Measurements from ENCODE around the gene SRP54. TPM values are rescaled to one million over a fixed set of nuclear protein-coding genes. Genes with fewer than 3 reads are reported as not detected.
A peak's percentile ranks its signal among the peaks of the same experiment; 100 is the strongest.

The SRP54 gene
- total and polyA plus RNA-seq, 2 of the 13 experiments (the other 11 are each of a cell fraction or from before 2014, with no cell fraction given): 42.2 to 207 TPM

GRCh38 chr14:35045798-35046047 is 62.9 kb downstream of the SRP54 start (continued):
- peak; percentile 60; the same call in 1 of the 2 replicates for TF ChIP-seq KDM5A (IDR thresholded peaks at IDR 0.05; ENCODE audit: borderline replicate concordance, low read length)

GRCh38 chr14:35046048-35046750 is 63.4 kb downstream of the SRP54 start, which contains the start of gene FAM177A1:
TSS of gene FAM177A1 (plus strand) at chr14:35046272. CDS start at chr14:35046464, 192 bp downstream.
- no peaks in the 10 kb centered on the region; a peak in 1 of 5 replicates for H3K27me3 ChIP-seq (ENCODE audit: control insufficient read depth in 1 of 2, insufficient read depth in 2 of 2, low read length in 2 of 2)
- peaks cover 52% of the 10 kb centered on the region for H3K4me1 ChIP-seq (ENCODE audit: insufficient read depth, low read length)
- in situ Hi-C loops (cut with HindIII; ENCODE audit: extremely low pct_ligation_motif_present, low pct_unique_long_range_greater_than_20kb) (loop anchor here (5.0 kb wide), 1 partner anchor 64 kb away; the partner anchor contains the start of gene SRP54), intact Hi-C loops (cut with micrococcal nuclease; ENCODE audit: unreplicated experiment) (loop anchor here (1.0 to 10.0 kb wide), 7 partner anchors 32 to 759 kb away; partner anchors contain the start of genes PRORP, PSMA6, RALGAPA1 and SRP54)
- H4K20me1 ChIP-seq (ENCODE audit: insufficient read depth, low read length): no peaks in the 10 kb centered on the region
- no peaks in the 10 kb centered on the region for H3K9me3 ChIP-seq (ENCODE audit: low read length)
- H3K27ac ChIP-seq (ENCODE audit: extremely low read length, insufficient read depth, low read length): peak within 1 kb of the TSS; percentile 82
- CTCF ChIA-PET (ENCODE audit: low intra/inter-chr PET ratio, low total read pairs): no interaction called here
- peak within 1 kb of the TSS; percentile 81 to 96 (median 90) for H3K4me3 ChIP-seq (replicated peaks in 1 of 3; ENCODE audit: insufficient read depth in 1 of 3, low read depth in 2 of 3, low read length in 3 of 3)
- WGBS (ENCODE audit: low lambda C conversion rate): under 1% methylated on average over 70 of the region's 77 CpGs
- H3K36me3 ChIP-seq (replicated peaks in 1 of 2; ENCODE audit: control insufficient read depth in 1 of 2, insufficient read depth in 2 of 2, low read length in 2 of 2): peaks cover 0 to 4% of the 10 kb centered on the region in 2 experiments; a peak in 1 of 5 replicates
- H2AFZ ChIP-seq (ENCODE audit: low read length): peak within 1 kb of the TSS; percentile 97
- BruUV-seq (replicated peaks): no TSS peak
- FAIRE-seq (no peak), DNase-seq (ENCODE audit: low spot score) (peak; percentile 99), ATAC-seq (peak; percentile 97)
- POLR2A ChIA-PET: interaction anchor here (0.8 to 3.4 kb wide), 37 partner anchors 9 to 763 kb away, joined by 3 to 101 read pairs (median 5); partner anchors contain the start of genes BAZ1A, NFKBIA, PPP2R3C and PRORP
- peak within 1 kb of the TSS; percentile 96 for H3K4me2 ChIP-seq (ENCODE audit: low read depth, low read length)
- H3K9ac ChIP-seq (ENCODE audit: insufficient read depth, low read depth, low read length): peak within 1 kb of the TSS; percentile 91
- peaks cover 19% of the 10 kb centered on the region for H3K79me2 ChIP-seq (ENCODE audit: insufficient read depth, low read length)
- TF ChIP-seq ZNF841 (CRISPR knock-in tag; IDR thresholded peaks at IDR 0.05; ENCODE audit: borderline replicate concordance): no peak
- peak; percentile 72 for TF ChIP-seq ZBTB14 (CRISPR knock-in tag; IDR thresholded peaks at IDR 0.05)
- no peak; the same call in 1 of the 2 replicates for TF ChIP-seq MTA3 (CRISPR knock-in tag; IDR thresholded peaks at IDR 0.05)
- peak; percentile 10; the same call in 1 of the 2 replicates for TF ChIP-seq ARID3A (IDR thresholded peaks at IDR 0.05; ENCODE audit: low read depth, low read length)
- peak; percentile 100 for TF ChIP-seq EED (CRISPR knock-in tag; IDR thresholded peaks at IDR 0.05)
- peak; percentile 54; the same call in 1 of the 2 replicates for TF ChIP-seq ZNF33A (CRISPR knock-in tag; IDR thresholded peaks at IDR 0.05; ENCODE audit: borderline replicate concordance)
- TF ChIP-seq GMEB1 (CRISPR knock-in tag; IDR thresholded peaks at IDR 0.05; ENCODE audit: borderline replicate concordance): peak; percentile 88
- peak; percentile 96 for TF ChIP-seq ZNF33B (CRISPR knock-in tag; IDR thresholded peaks at IDR 0.05)
- peak; percentile 93 for TF ChIP-seq ZNF512B (CRISPR knock-in tag; IDR thresholded peaks at IDR 0.05; ENCODE audit: borderline replicate concordance)
- TF ChIP-seq ZBTB42 (CRISPR knock-in tag; IDR thresholded peaks at IDR 0.05): peak; percentile 95; the same call in 1 of the 2 replicates
- peak; percentile 96 for TF ChIP-seq SALL1 (CRISPR knock-in tag; IDR thresholded peaks at IDR 0.05)
- TF ChIP-seq RNF2 (conservative IDR thresholded peaks at IDR 0.05; ENCODE audit: low read depth): no peak; the same call in 1 of the 2 replicates
- TF ChIP-seq ZNF674 (CRISPR knock-in tag; IDR thresholded peaks at IDR 0.05; ENCODE audit: low read depth): 0 out of 2 replicates have a peak, but pooled peaks have one; percentile 76
